Midbrain (tissue), 1 donor: ENCODE data around the gene PARN.

Experiments
- DNase-seq: peaks from one replicate; lab custom pipeline; 2025; lab: John Stamatoyannopoulos, UW

PARN gene

DNA sequence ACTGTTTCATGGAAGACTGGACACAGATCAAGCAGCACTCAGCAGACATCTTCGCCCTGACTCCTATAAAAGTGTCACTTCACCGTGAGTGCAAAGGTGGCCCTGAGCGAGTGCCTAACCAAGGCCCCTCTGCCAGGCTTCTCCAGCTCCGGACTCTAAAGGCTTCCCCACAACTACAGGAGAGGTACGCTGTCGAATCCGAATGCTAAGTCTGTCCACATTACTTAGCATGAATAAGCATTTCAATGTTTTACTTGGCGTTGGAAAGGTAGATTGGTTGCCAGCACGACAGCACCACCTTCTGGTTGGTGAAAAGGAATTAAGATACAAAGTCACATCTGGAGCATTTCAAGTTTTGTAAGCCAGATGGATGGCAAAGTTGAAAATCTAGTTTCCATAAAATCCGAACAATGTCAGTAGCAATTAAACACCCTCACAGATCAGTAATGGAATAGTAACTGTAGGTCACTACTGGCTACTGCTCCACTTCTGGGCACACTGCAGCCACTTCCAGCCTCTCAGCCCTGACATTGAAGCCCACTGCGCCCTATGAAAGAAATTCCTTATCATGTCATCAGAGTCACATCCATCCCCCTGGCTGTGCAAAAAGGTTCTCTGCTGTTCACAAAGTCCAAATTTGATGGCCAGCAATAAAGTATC is 100.9 kb downstream of the PARN start:
- DNase-seq = peak; percentile 83

DNA sequence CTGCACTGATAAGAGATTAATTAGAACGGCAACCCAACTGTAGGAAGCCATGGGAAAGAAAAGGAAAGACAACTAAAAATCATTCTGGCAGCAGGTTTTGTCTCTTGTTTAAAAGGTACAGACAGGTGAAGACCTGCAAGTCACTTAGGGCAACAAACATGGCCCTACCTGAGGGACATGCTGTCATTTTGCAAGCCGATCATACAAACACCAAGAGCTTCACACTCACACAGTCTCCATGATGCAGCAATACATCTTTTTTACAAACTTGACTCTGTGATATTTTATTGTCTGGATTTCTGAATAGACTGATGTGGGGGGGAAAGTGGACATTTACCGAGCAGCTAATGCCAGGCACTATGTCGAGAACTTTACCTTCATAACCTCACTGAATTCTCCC is 101.8 kb downstream of the PARN start:
- no peak for DNase-seq

GRCh38 chr16:14527411-14528044 is 102.5 kb downstream of the PARN start:
- no peak for DNase-seq

DNA sequence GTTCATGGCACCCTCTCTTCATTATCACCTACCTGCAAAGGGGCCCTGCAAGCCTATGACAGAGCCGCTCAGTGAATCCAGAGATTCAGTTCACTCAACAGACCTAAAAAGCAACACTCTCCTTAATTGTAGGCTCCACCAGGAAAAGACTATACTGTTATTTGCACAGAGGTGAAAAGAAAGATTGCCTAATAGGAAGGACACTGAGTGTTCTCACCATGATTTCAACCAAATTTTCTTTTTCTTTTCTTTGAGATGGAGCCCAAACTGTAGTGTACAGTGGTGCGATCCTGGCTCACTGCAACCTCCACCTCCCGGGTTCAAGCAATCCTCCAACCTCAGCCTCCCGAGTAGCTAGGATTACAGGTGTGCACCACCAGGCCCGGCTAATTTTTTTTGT is 104.5 kb downstream of the PARN start:
- no peak for DNase-seq

DNA sequence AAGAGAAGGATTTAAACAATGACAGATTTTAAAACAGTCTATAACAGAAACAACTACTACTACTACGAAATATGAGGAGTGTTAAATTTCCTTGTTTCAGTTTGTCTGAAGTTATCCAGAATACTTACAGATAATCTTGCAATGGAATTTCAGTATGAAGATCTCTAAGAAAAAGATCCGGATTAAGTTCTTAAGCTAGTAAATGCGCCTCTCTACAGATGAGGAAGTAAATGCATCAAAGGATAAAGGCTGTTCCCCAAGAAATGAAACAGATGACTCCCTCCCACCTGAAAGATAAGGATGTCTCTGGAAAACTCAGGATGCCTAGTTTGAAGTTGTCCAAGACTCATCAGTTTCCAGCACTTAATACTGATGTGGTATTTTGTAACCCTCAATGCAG is 105.1 kb downstream of the PARN start:
- DNase-seq = no peak

GRCh38 chr16:14523632-14524031 is 106.4 kb downstream of the PARN start:
- no peak for DNase-seq

DNA sequence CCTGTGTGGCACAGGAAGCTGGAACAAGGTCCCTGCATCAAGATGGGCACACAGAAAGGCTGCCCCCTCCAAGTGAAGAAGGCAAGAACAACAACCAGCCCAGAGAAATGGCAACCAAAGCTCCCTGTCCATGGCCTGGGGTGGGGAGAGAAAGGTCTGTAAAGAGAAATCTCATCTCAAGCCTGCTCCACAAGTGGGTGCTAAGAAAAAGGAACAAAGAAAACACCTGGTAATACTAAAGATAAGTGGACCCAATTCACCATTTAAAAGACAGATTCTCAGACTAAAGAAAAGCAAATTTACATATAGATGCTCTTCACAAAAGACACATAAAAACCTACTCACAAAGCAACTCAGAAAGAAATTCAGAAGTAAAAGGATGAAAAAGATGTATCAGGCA is 107.4 kb downstream of the PARN start:
- DNase-seq = no peak

DNA sequence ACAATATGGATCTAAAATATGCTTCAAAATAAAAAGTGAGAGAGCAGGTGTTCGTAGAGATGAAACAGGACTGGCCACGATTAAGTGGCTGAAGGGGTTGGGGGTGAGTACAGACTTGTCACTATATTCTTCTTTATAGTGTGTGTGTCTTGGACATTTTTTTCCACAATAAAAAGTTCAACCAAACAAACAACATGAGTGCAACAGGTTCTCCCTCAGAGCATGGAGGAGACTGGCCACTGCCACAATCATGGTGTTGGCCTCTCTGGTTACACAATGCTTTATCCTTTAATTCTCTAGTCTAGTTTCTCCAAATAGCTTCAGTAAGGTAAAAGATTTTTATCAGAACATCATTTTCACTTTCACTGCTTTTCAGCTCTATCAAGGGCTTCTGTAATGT is 109.3 kb downstream of the PARN start:
- DNase-seq = no peak

- no peak for DNase-seq
Observed at GRCh38 chr16:14514967-14515366, 115.1 kb downstream of the PARN start.

DNA sequence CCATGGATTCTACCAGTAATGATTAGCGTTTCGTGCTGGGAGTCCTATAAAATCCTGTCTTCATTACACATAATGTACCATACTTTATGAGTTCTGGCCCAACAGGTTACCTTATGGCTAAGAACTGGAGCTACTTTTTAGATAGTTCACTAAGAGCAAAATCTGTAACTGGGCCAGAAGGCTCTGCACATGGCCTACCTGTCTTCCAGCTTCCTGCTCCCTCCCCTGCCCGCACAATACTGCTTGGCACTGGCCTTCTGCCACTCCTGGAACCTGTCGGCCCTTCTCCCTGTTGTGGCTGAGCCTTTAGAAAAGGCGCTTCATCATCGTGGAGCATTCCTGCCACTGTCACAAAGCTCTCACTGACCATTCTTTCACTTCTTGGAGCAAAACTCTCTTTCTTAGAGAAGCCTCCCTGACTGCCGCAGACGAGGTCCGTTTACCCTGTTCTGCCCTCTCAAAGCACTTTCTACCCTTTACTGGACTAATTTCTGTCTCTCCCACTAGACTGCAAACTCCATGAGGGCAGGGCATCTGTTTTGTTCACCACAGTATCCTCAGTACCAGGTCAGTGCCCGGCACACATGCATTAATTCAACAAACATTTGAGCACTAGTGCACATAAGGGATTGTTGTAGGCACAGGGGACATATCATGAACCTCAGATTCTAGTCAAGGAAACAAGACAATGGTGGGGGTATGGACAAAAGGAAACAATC is 116.5 kb downstream of the PARN start:
- DNase-seq = no peak

GRCh38 chr16:14511800-14512135 is 118.3 kb downstream of the PARN start:
- no peak for DNase-seq

- DNase-seq = no peak
Observed at GRCh38 chr16:14510939-14511799, 118.9 kb downstream of the PARN start.

- DNase-seq = no peak
Observed at GRCh38 chr16:14510581-14510938, 119.5 kb downstream of the PARN start.

DNA sequence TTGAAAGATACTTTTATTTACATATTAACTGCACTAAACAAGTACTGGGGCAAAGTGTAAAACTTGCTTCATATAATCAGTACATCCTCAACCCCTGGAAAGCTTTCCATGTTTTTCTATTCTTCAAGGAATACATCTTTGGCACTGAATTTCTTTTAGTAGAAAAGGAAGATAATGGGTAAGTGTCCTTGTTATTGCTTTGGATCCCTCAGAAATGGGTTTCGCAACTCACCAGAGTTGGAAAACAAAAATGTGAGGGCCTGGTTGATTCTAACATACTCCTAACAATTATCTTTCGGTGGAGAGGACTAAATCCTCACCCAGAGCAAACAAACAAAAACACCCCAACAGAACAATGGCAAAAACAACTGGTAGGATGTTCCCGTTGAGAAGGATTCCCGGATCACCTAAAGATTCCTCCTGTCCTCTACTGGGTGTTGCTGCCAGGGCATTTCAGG is 120.4 kb downstream of the PARN start:
- DNase-seq = no peak

- no peak for DNase-seq
Observed at GRCh38 chr16:14509055-14509454, 121.0 kb downstream of the PARN start.

DNA sequence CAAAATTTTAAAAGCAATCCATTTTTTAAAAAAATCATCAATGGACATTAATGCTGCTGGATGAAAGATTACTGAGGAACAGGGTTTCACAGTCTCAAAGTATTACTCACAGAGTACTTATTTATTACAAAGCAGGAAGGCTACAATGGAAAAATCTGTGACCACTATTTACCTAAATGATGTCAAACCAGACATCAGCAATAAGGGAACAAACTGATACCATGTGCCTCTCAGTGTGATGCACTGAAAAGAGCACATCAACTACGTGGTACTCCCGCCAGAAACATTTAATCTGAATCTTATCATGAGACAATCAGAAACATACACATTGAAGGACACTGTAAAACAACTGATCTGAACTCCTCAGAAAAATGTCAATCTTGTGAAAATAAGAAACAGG is 124.2 kb downstream of the PARN start:
- no peak for DNase-seq

GRCh38 chr16:14502932-14503741 is 126.9 kb downstream of the PARN start:
- no peak for DNase-seq

DNA sequence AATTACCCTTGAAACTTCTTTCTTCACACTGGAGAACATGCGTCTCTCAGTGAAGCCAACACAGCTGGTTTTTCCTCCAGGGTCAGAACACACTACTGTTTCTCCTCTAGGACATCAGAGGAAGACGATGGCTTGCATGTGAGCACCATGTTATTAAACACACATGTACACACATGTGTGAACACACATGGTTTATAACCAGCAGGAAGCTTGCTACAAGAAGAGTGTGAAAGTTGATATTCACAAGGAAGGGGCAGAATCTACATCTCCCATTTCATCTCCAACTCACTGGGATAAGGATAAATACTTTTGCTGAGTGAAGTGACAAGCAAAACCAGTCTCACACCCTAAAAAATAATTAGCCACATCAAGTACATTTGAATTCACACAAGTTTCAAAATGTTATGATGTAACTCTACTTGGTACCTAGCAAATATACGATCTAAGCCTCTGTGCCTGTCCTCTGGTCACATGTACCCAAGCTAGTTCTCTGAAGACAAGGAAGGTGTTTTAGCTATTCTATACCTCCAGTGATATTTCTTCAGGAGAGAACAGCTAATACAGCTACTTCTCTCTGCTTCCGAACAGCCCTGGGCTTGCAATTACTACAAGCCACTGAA is 127.7 kb downstream of the PARN start:
- DNase-seq = no peak

- peak; percentile 86 for DNase-seq
Observed at GRCh38 chr16:14501331-14502255, 128.5 kb downstream of the PARN start.

- DNase-seq = no peak
Observed at GRCh38 chr16:14500791-14501190, 129.3 kb downstream of the PARN start.
